HepG2 (cell line): ENCODE results near the gene SULT6B1. TPM values are rescaled to one million over a fixed set of nuclear protein-coding genes. Genes with fewer than 3 reads are reported as not detected.

Experiments used
- FOXM1 ChIP-seq: sonication (generic); formaldehyde crosslinking; IDR thresholded peaks from 2 replicates; pipeline ENCODE4 v1.5.0; 2020; ENCODE audit warnings: missing genetic modification reagents
- HNRNPLL ChIP-seq: fragments of 200-400 bp; formaldehyde crosslinking; IDR thresholded peaks from 2 replicates; pipeline ENCODE4 v1.6.1; 2017; ENCODE audit warnings: mild to moderate bottlenecking, low read depth, low read length; ENCODE audit not compliant: poor library complexity, severe bottlenecking
- JUN ChIP-seq: sonication (generic); formaldehyde crosslinking; IDR thresholded peaks from 2 replicates; pipeline ENCODE4 v1.4.0; 2020; ENCODE audit warnings: mild to moderate bottlenecking, missing genetic modification reagents
- JUND ChIP-seq: sonication (generic); formaldehyde crosslinking; IDR thresholded peaks from 2 replicates; pipeline ENCODE4 v1.8.0; 2022; ENCODE audit warnings: mild to moderate bottlenecking, missing genetic modification reagents
- KDM2A ChIP-seq: sonication (generic); formaldehyde crosslinking; IDR thresholded peaks from 2 replicates; pipeline ENCODE4 v1.4.0; 2020; ENCODE audit warnings: low read depth, missing genetic modification reagents, borderline replicate concordance
- MAZ ChIP-seq, 2 experiments: sonication (generic) in 1 of 2; formaldehyde crosslinking in 1 of 2; IDR thresholded peaks; 2 replicates each; pipeline versions ENCODE4 v1.5.0 to v1.6.1; 2012 to 2020; ENCODE audit warnings: low read depth in 2 of 2, mild to moderate bottlenecking in 2 of 2, borderline replicate concordance in 1 of 2, improper control_type of control experiment in 1 of 2, low read length in 1 of 2, missing genetic modification reagents in 1 of 2, moderate library complexity in 1 of 2
- MLXIP ChIP-seq: sonication (generic); formaldehyde crosslinking; IDR thresholded peaks from 2 replicates; pipeline ENCODE4 v1.9.0; 2021; ENCODE audit warnings: missing genetic modification reagents, borderline replicate concordance
- NCOA1 ChIP-seq: sonication (generic); formaldehyde crosslinking; IDR thresholded peaks from 2 replicates; pipeline ENCODE4 v1.9.0; 2021; ENCODE audit warnings: missing genetic modification reagents
- PHB2 ChIP-seq: fragments of 450-650 bp; IDR thresholded peaks from 2 replicates; pipeline ENCODE4 v1.6.1; 2018; ENCODE audit not compliant: partially characterized antibody
- RCOR2 ChIP-seq: IDR thresholded peaks from 2 replicates; pipeline ENCODE4 v1.6.1; 2016; ENCODE audit warnings: missing biosample characterization, missing genetic modification reagents
- SMAD3 ChIP-seq: sonication (generic); formaldehyde crosslinking; IDR thresholded peaks from 2 replicates; pipeline ENCODE4 v1.4.0; 2020; ENCODE audit warnings: missing genetic modification reagents
- ZNF124 ChIP-seq: sonication (generic); formaldehyde crosslinking; IDR thresholded peaks from 2 replicates; pipeline ENCODE4 v1.4.0; 2020; ENCODE audit warnings: missing genetic modification reagents
- ZNF160 ChIP-seq: sonication (generic); formaldehyde crosslinking; IDR thresholded peaks from 2 replicates; pipeline ENCODE4 v1.8.0; 2022; ENCODE audit warnings: mild to moderate bottlenecking, inconsistent platforms, missing genetic modification reagents
- ZNF550 ChIP-seq: sonication (generic); formaldehyde crosslinking; IDR thresholded peaks from 2 replicates; pipeline ENCODE4 v1.4.0; 2020; ENCODE audit warnings: mild to moderate bottlenecking, missing genetic modification reagents, borderline replicate concordance
- ZNF773 ChIP-seq: sonication (generic); formaldehyde crosslinking; IDR thresholded peaks from 2 replicates; pipeline ENCODE4 v1.4.0; 2020; ENCODE audit warnings: missing genetic modification reagents, borderline replicate concordance
- ZXDC ChIP-seq: sonication (generic); formaldehyde crosslinking; IDR thresholded peaks from 2 replicates; pipeline ENCODE4 v1.5.0; 2020; ENCODE audit warnings: mild to moderate bottlenecking, missing genetic modification reagents
- polyA plus RNA-seq, 8 experiments: library from polyadenylated mRNA; depleted of rRNA in 3 of 8; stranded (reverse) in 7 of 8; unstranded in 1 of 8; fragments of >200 nt; fragmentation: Illumina TruSeq in 4 of 8; extraction: Trizol in 4 of 8; gene quantifications; 2 replicates each; pipeline versions ENCODE4 v1.2.1 to v1.2.3, GENCODE V29; 2011 to 2016; ENCODE audit warnings: low read depth in 4 of 8, missing spikeins in 1 of 8, mixed read lengths in 1 of 8; ENCODE audit not compliant: insufficient read depth in 1 of 8
- total RNA-seq, 5 experiments: library from RNA; depleted of rRNA; stranded (reverse); fragments of >200 nt; fragmentation: Illumina TruSeq; extraction: Trizol; gene quantifications; 2 replicates each; pipeline ENCODE4 v1.2.3, GENCODE V29; 2016; ENCODE audit warnings: low read depth in 1 of 5
- TF ChIP-seq, protein P1 (sequence below): sonication (generic); formaldehyde crosslinking; IDR thresholded peaks from 2 replicates; pipeline ENCODE4 v1.4.0; 2020; ENCODE audit warnings: missing genetic modification reagents
- TF ChIP-seq, protein P2 (sequence below): sonication (generic); formaldehyde crosslinking; IDR thresholded peaks from 2 replicates; pipeline ENCODE4 v1.4.0; 2020; ENCODE audit warnings: missing genetic modification reagents

Gene SULT6B1
- total and polyA plus RNA-seq, 2 of the 13 experiments (the other 11 are each of a cell fraction or from before 2014, with no cell fraction given): not detected

- TF ChIP-seq KDM2A (CRISPR knock-in tag): no peak
- no peak; the same call in 1 of the 2 replicates for TF ChIP-seq ZNF160 (CRISPR knock-in tag)
- 0 out of 2 replicates have a peak, but pooled peaks have one; percentile 28 for TF ChIP-seq ZXDC (CRISPR knock-in tag)
- TF ChIP-seq PHB2: no peak
- no peak for TF ChIP-seq FOXM1
- no peak for TF ChIP-seq ZNF550 (CRISPR knock-in tag)
- peak; percentile 26; the same call in 1 of the 2 replicates for TF ChIP-seq SMAD3 (CRISPR knock-in tag)
- TF ChIP-seq JUN (CRISPR knock-in tag): no peak
- 0 out of 2 replicates have a peak, but pooled peaks have one; percentile 23 for TF ChIP-seq ZNF773 (CRISPR knock-in tag)
- peak; percentile 26; the same call in 1 of the 2 replicates for TF ChIP-seq NCOA1 (CRISPR knock-in tag)
- TF ChIP-seq MLXIP (CRISPR knock-in tag): no peak
- TF ChIP-seq, protein P1, sequence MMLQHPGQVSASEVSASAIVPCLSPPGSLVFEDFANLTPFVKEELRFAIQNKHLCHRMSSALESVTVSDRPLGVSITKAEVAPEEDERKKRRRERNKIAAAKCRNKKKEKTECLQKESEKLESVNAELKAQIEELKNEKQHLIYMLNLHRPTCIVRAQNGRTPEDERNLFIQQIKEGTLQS: no peak
- no peak for TF ChIP-seq MAZ (IDR thresholded peaks at IDR 0.05; ENCODE audit: borderline replicate concordance, low read depth, low read length)
- TF ChIP-seq MAZ (CRISPR knock-in tag; IDR thresholded peaks at IDR 0.05; ENCODE audit: low read depth): no peak
- TF ChIP-seq RCOR2 (CRISPR knock-in tag): no peak
- TF ChIP-seq JUND (CRISPR knock-in tag): no peak
- TF ChIP-seq, protein P2, sequence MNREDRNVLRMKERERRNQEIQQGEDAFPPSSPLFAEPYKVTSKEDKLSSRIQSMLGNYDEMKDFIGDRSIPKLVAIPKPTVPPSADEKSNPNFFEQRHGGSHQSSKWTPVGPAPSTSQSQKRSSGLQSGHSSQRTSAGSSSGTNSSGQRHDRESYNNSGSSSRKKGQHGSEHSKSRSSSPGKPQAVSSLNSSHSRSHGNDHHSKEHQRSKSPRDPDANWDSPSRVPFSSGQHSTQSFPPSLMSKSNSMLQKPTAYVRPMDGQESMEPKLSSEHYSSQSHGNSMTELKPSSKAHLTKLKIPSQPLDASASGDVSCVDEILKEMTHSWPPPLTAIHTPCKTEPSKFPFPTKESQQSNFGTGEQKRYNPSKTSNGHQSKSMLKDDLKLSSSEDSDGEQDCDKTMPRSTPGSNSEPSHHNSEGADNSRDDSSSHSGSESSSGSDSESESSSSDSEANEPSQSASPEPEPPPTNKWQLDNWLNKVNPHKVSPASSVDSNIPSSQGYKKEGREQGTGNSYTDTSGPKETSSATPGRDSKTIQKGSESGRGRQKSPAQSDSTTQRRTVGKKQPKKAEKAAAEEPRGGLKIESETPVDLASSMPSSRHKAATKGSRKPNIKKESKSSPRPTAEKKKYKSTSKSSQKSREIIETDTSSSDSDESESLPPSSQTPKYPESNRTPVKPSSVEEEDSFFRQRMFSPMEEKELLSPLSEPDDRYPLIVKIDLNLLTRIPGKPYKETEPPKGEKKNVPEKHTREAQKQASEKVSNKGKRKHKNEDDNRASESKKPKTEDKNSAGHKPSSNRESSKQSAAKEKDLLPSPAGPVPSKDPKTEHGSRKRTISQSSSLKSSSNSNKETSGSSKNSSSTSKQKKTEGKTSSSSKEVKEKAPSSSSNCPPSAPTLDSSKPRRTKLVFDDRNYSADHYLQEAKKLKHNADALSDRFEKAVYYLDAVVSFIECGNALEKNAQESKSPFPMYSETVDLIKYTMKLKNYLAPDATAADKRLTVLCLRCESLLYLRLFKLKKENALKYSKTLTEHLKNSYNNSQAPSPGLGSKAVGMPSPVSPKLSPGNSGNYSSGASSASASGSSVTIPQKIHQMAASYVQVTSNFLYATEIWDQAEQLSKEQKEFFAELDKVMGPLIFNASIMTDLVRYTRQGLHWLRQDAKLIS: no peak
- no peak for TF ChIP-seq ZNF124
- no peak for TF ChIP-seq HNRNPLL
- TF ChIP-seq, all 625 proteins: peak for 64
Observed at GRCh38 chr2:37156071-37156856, 32.2 kb downstream of the SULT6B1 start (continued).
